Femur (tissue), 1 donor: ENCODE results near the gene LRRC27.

Experiments used
- DNase-seq: peaks from one replicate; pipeline ENCODE4 v3.0.0-alpha.2; 2017

Gene LRRC27

DNA sequence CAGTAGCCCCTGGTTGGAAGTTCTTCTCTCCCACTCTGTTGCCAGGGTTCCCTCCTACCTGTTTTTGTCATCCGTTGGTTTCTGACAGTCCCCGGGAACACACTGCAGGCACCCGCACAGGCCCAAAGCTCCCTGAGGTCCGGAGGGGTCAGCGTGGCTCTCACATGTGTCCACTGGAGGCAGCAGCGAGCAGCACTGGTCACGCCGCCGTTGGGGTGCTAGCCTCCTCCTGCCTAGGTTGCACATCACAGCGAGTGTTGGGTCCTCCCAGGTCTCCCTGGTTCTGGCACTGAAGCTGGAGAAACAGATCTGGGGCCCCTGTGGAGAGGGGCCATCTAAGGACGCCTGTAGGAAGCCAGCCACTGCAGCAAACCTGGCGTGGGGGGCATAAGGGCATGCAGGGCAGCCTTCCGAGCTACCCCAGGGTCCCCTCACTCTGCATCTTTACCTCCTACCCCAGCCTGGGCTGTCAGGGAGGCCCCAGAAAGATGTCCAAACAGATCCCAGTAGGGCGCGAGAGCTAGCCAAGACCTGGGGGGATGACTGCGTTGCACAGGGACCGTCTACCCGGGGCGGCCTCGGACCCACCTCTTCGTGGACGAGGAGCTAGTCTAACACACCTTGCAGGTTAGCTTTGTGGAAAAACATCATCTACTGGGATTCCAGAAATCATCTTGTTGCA is 28.9 kb downstream of the LRRC27 start:
- no peak for DNase-seq

DNA sequence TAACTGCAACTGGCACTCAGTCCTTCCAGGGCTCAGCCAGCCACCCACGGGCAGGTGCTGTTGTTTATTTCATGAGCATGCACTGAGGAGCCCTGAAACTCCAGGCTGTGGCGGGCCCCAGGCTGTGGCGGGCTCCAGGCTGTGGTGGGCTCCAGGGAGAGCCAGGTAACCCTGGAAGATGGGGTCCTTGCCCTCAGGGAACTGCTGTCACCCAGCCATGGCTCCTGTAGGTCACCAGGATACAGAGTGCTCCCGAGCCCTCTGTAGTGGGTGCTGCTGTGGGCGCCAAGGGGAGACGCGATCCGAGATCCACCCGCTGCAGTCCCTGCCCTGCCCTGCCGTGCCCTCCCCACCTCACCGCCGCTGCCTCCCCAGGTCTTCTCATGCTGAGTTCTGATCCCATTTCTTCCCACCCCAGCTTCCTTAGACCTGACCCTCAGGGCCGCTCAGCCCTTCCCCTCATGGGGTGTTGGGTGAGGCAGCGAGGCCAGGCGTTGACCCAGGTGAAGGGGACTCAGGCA is 29.6 kb downstream of the LRRC27 start:
- no peak for DNase-seq

DNA sequence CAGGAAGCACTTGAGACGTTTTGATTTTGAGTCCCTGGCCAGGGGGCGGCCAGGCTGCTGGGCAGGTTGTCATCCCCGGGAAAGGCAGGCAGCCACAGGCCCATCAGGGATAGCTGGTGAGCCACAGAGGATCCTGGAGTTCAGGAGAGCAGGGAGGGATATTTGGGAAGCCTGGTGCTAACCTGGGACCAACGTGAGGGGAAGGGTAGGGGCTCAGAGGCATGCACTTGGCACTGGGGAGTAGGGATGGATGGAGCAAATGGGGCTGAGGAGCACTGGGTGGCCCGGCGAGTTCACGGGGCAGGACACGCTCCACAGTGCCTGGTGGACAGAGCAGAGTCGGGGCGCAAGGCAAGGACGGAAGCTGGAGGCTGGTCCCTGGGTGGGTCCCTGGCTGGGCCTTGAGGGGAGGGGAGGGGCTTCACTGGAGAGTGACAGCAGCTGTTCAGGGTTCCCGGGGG is 30.2 kb downstream of the LRRC27 start:
- DNase-seq: no peak

GRCh38 chr10:132363376-132363775 is 31.4 kb downstream of the LRRC27 start:
- DNase-seq: no peak

- DNase-seq: no peak
These were observed 32.1 kb downstream of the LRRC27 start for GRCh38 chr10:132363921-132364593.

DNA sequence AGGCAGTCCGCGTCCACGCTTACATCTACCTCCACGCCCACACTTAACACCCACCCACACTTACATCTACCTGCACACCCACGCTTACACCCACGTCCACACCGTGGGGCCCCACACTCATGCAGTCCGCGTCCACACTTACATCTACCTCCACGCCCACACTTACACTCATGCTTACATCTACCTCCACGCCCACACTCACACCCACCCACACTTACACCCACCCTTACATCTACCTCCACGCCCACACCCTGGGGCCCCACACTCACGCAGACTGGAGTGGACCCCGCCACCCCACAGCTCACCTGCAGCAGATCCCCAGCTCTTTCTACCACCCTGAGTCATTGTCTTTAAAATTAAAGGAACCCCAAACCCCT is 32.6 kb downstream of the LRRC27 start:
- no peak for DNase-seq

DNA sequence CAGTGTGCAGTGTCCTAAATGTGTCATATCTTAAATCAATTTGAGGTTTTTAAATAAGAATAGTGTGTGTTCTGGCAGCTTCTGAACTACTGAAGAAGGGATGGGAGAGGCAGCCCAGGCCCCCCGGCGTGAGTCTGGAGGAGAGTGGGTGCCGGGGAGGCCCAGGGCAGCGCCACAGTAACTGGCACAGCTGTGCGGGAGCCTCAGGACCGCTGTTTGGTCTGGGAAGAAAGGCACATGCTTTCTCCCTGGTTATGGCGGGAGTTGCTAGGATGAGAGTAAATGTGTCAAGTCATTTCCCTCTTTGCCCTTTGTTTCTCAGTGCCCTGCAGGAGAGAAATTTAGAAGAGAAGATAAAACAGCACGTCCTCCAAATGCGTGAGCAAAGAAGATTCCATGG is 33.1 kb downstream of the LRRC27 start:
- DNase-seq: no peak

GRCh38 chr10:132366006-132366405 is 34.0 kb downstream of the LRRC27 start:
- DNase-seq: no peak

DNA sequence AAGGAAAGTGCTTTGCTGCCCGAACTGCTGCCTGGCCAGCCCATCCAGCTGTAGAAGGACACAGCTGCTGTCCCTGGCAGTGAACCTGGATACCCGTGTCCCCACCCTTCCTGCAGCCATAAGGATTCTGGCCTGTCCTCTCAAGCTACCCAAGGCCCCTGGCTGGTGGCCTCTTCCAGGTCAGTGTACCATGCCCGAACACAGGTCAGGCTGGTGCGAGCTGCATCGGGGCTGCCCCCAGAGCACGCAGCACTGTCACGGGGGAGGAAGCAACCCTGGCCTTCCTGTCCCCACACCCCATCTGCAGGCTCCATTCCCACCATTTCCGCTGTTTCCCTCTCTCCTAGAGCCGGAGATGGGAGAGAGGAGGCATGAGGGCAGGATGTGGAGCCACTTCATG is 34.5 kb downstream of the LRRC27 start:
- DNase-seq: no peak

DNA sequence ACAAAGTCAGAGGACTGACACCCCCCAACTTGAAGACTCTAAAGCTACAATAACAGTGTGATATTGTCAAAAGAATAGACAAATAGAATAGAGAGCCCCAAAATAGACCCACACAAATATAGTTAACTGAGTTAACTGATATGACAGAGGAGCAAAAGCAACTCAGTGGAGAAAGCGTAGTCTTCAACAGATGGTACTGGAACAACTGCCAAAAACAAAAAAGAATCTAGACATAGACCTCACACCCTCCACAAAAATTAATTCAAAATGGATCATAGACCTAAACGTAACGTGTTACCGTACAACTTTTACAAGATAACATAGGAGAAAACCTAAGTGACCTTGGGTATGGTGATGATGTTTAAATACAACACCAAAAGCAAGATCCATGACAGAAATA is 36.4 kb downstream of the LRRC27 start:
- DNase-seq: no peak

GRCh38 chr10:132368881-132369635 is 37.1 kb downstream of the LRRC27 start:
- DNase-seq: peak; percentile 8

- DNase-seq: no peak
These were observed 37.7 kb downstream of the LRRC27 start for GRCh38 chr10:132369636-132370185.

DNA sequence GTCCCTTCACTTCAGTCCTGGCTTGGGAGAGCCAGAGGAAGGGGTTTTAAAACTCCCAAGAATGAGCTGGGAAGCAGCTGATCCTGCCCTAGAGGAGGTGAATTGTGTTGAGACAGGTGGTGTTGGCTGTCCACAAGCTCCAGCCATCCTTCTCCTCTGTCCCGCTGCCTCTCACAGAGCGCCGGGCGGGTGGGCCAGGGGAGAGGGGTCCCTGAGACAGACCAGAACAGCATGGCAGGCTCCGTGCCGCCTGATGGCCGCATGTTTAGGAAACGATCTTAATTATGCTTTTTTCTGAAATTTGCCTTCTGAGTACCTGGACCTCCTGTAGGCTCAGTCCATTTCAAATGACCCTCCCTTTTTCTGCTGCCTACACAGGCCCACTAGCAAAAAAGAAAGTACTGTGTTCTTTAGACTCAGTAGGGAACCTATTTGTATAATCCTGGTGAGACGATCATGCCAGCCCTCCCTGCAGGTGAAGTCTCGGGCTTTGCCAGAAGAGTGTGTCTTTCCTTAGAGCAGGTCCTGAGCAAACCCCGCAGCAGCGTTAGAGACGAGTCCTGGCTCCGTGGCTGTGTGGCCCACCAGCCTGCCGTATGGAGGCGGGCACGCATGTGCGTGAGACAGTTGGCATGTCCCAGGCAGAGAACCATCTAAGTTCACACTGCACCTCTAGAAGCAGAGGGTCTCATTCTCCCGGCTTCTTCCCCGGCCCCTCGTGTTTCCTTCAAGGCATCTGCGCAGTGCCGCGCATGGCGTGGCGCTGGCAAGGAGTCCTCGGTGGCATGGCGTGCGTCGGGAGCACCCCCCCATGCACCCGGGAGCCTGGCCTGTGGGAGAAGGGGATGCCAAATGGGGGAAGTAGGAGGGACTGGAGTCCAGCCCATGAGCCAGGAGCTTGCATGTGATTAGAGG is 38.7 kb downstream of the LRRC27 start:
- DNase-seq: peak; percentile 16

DNA sequence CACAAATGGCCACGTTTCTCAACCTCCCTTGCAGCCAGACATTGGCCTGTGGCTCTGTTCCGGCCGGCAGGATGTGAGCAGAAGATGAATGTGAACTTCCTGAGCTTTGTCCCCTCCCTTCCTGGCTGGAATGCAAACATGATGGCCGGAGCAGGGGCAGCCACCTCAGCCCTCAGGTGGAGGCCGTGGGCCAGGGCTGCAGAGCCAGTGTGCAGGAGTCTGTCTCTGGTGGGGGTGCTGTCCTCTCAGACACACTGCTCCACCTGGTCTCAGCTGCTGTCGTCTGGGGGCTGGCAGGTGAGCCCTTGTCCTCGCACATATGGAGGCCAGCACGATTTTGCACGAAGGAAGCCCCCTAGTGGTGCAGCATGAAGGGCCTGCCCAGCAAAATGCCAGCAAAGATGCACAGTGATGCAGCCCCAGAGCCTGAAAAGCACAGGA is 39.7 kb downstream of the LRRC27 start:
- peak; percentile 5 for DNase-seq

GRCh38 chr10:132372516-132373095 is 40.6 kb downstream of the LRRC27 start:
- DNase-seq: peak; percentile 8

DNA sequence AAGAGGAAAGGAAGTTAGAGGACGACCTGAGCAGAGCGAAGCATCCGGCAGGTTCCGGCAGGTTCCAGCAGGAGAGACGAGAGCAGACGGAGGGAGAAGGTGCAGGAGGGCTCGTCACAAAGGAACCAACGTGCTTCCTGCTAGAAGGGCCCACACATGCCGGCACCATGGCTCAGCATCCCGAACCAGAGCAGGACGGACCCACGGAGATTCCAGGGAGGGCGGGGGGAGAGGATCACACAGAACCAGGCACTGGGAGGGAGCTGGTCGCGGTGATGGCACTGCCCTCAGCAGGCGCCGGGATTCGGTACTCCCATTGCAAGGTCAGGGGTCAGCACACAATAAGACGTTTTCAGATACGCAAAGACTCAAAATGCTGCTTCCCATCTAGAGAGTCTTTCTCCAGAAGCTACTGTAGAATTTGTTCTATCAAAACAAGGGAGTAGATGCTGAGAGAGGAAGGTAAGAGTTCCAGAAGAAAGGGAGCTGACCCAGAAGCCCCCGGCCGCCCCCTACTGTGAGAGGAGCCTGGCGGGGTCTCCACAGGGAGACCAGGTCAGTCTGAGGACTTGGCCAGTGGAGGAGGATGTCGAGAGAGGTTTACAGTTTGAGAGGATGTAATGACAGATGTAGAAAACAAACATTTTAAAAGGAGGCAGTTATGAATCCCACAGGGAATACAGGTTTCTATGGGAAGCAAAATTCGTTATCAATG is 41.4 kb downstream of the LRRC27 start:
- no peak for DNase-seq

- DNase-seq: no peak
These were observed 42.2 kb downstream of the LRRC27 start for GRCh38 chr10:132374176-132374575.

DNA sequence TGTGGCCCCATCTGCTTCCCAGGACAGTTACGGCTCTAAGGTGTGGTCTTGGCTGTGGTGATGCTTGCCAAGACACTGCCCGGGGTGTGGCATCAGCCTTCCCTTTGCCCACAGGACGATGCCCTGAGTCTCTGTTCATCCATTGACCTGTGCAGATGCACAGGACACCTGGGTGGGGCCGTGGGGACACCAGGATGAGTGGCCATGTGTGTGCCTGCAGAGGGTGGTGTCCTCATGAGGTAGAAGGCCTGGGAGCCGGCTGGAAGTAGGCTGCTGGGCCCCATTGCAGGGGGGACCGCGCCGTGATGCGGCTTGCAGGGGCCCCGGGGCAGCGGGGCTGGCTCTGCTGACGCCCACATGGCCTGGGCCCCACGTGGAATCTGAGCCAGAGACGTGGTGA is 42.6 kb downstream of the LRRC27 start:
- DNase-seq: peak; percentile 8

GRCh38 chr10:132375116-132375794 is 43.3 kb downstream of the LRRC27 start:
- peak; percentile 15 for DNase-seq

DNA sequence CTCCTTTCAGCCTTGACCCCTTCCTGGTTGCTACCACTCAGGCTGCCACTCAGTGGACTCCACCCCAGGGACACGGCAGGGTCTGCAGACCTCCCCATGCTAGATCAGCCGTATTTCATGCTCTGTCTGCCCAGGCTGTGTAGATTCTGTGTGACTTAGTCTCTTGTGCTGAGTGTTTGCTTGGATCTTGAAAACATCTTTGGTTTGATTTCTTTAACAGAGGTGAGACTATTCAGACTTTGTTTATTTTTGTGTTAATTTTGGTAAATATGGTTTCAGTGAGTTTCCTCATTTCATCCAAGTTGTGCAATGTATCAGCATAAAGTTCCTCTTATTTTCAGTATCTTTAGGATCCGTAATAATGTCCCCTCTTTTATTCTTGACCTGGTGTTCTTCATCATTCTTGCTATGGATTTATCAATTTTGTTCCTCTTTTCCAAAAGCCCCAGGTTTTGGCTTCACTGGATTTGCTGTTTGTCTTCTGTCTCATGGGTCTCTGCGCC is 43.9 kb downstream of the LRRC27 start:
- DNase-seq: no peak
